ENCODE data around the gene USP6NL. TPM values are rescaled to one million over a fixed set of nuclear protein-coding genes. Genes with fewer than 3 reads are reported as not detected.

USP6NL gene
- total RNA-seq, 1 experiment from 2014 or later: 13.0 TPM

GRCh38 chr10:11473128-11473760 is 138.2 kb downstream of the USP6NL start:
- Histone ChIP-seq H3K4me1 (ENCODE audit: insufficient read depth, low read length) (peaks cover 4% of the 10 kb centered on the region; the same call in 1 of the 2 replicates), H3K9me2 (replicated peaks; ENCODE audit: low read length) (no peaks in the 10 kb centered on the region), H3K36me3 (ENCODE audit: low read depth, low read length) (no peaks in the 10 kb centered on the region; the same call in 1 of the 2 replicates), H3K27ac (ENCODE audit: low read length) (no peak overlapping the region), H3K79me2 (ENCODE audit: low read length) (no peaks in the 10 kb centered on the region), H3K9me3 (ENCODE audit: low read length) (no peaks in the 10 kb centered on the region), H3K27me3 (ENCODE audit: low read length) (no peaks in the 10 kb centered on the region), H4K20me1 (ENCODE audit: low read length) (no peaks in the 10 kb centered on the region), H3K4me3 (ENCODE audit: low read length) (no peak overlapping the region), H3K9ac (ENCODE audit: low read length) (no peak overlapping the region), H3F3A (ENCODE audit: low read length, unreplicated experiment) (no peaks in the 10 kb centered on the region), H2AFZ (ENCODE audit: low read length) (no peak overlapping the region), H3K4me2 (ENCODE audit: low read length) (no peak overlapping the region)
- DNase-seq (no peak), ATAC-seq (no peak)
- CTCF ChIA-PET: no interaction called here
- BruUV-seq (replicated peaks): no TSS peak
- intact Hi-C loops (cut with micrococcal nuclease): loop anchor here (2.0 kb wide), 1 partner anchor 48 kb away; no protein-coding TSS in a partner anchor
- TF ChIP-seq EZH2 (IDR thresholded peaks at IDR 0.05; ENCODE audit: low read length, unreplicated experiment): no peak
- no peak for TF ChIP-seq EZH2phosphoT487 (IDR thresholded peaks at IDR 0.05; ENCODE audit: borderline replicate concordance, low read length)
- no peak for TF ChIP-seq CTCF (conservative IDR thresholded peaks at IDR 0.05; ENCODE audit: low read depth, low read length)
- POLR2A ChIA-PET (ENCODE audit: unreplicated experiment): no interaction called here

GRCh38 chr10:11472158-11472753 is 139.2 kb downstream of the USP6NL start:
- no TSS peak for BruUV-seq (replicated peaks)
- intact Hi-C loops (cut with micrococcal nuclease): loop anchor here (2.0 kb wide), 1 partner anchor 47 kb away; no protein-coding TSS in a partner anchor

More at GRCh38 chr10:11472158-11472753, 139.2 kb downstream of the USP6NL start:
- Histone ChIP-seq H3F3A (ENCODE audit: low read length, unreplicated experiment) (no peaks in the 10 kb centered on the region), H3K27me3 (ENCODE audit: low read length) (no peaks in the 10 kb centered on the region), H3K4me1 (ENCODE audit: insufficient read depth, low read length) (peaks cover 5% of the 10 kb centered on the region; the same call in 1 of the 2 replicates), H3K9ac (ENCODE audit: low read length) (no peak overlapping the region), H3K79me2 (ENCODE audit: low read length) (no peaks in the 10 kb centered on the region), H3K4me3 (ENCODE audit: low read length) (no peak overlapping the region), H4K20me1 (ENCODE audit: low read length) (no peaks in the 10 kb centered on the region), H3K27ac (ENCODE audit: low read length) (no peak overlapping the region), H2AFZ (ENCODE audit: low read length) (no peak overlapping the region), H3K4me2 (ENCODE audit: low read length) (no peak overlapping the region), H3K36me3 (ENCODE audit: low read depth, low read length) (no peaks in the 10 kb centered on the region; the same call in 1 of the 2 replicates), H3K9me2 (replicated peaks; ENCODE audit: low read length) (no peaks in the 10 kb centered on the region), H3K9me3 (ENCODE audit: low read length) (no peaks in the 10 kb centered on the region)
- TF ChIP-seq CTCF (conservative IDR thresholded peaks at IDR 0.05; ENCODE audit: low read depth, low read length) (peak; percentile 69), EZH2phosphoT487 (IDR thresholded peaks at IDR 0.05; ENCODE audit: borderline replicate concordance, low read length) (no peak)
- ChIA-PET POLR2A (ENCODE audit: unreplicated experiment) (no interaction called here), CTCF (no interaction called here)
- peak; percentile 66 for ATAC-seq
- DNase-seq: peak; percentile 59

All from PC-3 (cell line).